Measurements from ENCODE around the gene DNAJC28.

GRCh38 chr21:33531007-33531406 lies 39.5 kb upstream of the DNAJC28 start:
- TF ChIP-seq ZNF644 (tag; IDR thresholded peaks at IDR 0.05; ENCODE audit: low read depth) (no peak), POLR2A (conservative IDR thresholded peaks at IDR 0.05) (no peak), TBP (optimal IDR thresholded peaks at IDR 0.05; ENCODE audit: low read depth, low read length) (no peak), MAFK (IDR thresholded peaks at IDR 0.05; ENCODE audit: low read length) (no peak), GABPA (tag; conservative IDR thresholded peaks at IDR 0.05; ENCODE audit: low read depth) (no peak), FOXJ3 (CRISPR knock-in tag; IDR thresholded peaks at IDR 0.05) (no peak), GATA2 (CRISPR knock-in tag; IDR thresholded peaks at IDR 0.05) (no peak)

Data from K562 (cell line).